IPS DF 19.7 (cell line): ENCODE measurements around the gene NTNG1.

Source experiments
- DNase-seq: peaks from one replicate; pipeline ENCODE4 v3.0.0-alpha.2; 2013; ENCODE audit warnings: low read depth, low spot score

Gene NTNG1

DNA sequence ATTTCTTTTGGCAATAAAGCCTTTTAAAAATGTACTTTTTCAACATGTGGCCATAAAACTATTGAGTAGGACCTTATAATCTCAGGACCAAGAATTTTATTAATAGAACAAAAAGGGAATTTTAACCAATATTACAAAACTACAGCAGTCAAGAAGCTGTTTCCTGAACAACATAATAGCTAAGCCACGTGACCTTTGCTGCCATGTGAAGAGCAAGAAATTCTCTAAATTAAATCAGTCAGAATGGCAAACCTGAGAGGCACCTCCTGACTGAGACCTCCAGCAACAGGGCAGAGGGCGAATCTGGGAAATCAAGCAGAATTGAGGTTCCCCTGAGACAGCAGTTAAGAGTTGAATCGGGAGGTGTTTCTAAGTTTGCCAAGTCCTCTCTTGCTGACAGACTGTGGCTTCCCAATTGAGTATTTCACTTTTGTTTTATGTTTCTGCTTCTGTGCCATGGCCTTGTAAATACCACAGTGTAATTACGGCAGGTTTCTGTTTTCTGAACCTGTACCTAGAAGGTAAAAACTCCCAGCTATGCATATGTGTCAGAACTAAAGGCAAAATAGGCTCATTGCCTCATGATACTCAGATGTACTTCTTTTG, 358.4 kb downstream of the NTNG1 start:
- DNase-seq, result no peak

DNA sequence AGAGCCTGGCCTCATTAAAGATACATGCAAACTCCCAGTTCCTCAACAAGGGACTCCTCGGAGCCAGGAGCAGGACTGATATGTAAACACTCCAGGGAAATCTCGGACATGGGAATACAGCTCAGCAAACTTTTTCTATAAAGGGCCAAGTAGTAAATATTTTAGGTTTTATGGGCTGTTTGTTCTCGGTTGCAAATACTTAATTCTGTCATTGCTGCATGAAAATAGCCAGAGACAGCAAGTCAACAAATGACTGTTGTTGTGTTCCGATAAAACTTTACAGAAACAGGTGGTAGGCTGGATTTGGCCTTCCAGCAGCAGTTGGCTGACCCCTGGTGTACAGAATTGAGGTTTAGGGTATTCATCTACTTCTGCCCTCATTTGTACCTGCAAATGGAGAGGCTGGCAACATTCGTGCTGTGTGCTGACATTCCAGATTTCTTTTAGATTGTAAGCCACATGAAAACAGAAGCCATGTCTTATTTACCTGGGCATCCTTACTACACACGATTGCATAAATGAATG, 360.3 kb downstream of the NTNG1 start:
- no peak for DNase-seq

DNA sequence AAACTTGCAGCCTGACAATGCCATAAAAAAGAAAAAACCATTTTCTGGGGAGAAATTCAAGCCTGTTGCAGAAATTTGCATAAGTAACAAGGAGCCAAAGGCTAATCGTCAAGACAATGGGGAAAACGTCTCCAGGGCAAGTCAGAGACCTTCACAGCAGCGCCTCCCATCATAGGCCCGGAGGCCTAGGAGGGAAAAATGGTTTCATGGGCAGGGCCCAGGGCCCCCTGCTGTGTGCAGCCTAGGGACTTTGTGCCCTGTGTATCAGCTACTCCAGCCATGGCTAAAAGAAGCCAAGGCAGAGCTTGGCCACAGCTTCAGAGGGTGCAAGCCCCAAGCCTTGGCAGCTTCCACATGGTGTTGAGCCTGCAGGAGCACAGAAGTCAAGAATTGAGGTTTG, 369.5 kb downstream of the NTNG1 start:
- no peak for DNase-seq

DNA sequence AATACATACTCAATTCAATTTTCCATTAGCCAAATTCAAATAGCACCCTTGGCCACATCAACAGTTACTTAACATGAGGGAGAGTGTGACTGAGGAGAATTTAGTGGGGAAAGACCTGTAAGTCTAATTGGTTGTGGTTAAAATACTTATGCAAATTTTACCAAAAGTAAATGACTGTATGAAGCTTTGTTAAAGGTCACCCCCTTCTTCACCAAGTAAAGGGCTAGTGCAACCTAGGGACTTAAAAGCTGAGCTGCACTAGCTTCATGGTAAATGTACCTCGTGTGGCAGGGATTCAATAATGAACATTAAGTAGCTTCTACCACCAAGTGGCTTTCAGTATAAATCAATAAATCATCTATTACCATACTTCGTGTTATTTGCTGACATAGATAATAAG, 372.0 kb downstream of the NTNG1 start:
- DNase-seq, result no peak

DNA sequence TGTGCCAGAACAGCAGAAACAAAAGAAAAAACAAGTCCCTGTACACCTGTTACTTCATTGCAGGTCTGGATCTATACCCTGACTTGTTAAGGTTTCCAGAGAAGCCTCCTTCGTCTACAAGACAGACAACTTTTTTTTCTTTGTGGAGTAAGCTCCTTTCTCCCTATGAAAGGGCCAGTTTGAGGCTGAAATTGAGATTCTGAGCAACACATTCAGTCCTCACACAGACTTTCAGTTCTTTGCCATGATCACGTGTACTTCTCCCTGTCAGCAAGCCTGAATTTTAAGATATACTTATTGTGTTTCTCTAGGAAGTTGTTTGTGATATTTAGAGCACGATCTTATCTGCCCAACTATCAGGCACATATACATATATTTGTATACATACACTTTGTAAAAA, 374.0 kb downstream of the NTNG1 start:
- DNase-seq, result no peak

DNA sequence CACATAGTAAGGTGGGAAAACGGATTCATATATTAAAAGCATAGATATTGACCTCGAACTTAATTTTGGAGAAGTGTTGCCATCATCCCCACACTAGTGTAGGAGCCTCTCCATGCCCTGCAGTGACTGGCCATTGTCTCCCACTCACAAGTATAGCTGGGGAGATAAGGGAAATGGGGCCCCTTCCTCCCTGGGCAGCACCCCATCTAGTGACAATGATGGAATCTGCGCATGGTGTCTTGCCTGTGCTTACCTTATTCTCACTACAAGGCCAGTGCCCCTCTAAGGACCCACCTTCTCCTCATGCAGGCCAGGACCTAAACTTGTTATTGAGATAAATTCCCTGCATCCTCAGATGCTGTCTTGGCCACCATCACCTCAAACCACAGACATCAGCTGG, 374.9 kb downstream of the NTNG1 start:
- no peak for DNase-seq

DNA sequence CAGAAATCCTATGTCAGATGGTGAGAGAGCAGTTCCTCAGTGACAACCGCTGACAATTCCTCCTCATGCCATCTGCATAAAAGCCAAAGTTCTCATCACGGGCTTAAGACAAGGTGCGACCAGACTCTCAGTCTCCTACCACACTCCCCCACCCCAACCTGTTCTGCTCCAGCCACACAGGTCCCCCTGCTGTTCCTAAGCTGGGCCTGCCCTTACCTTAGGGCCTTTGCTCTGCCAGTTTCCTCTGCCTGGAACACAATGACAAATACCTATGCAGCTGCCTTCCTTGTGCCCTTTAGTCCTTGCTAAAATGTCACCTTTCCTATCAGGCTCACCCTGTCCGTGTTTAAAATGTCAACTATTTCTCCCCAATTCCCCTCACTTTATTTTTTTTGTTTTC, 382.2 kb downstream of the NTNG1 start:
- DNase-seq, result no peak

DNA sequence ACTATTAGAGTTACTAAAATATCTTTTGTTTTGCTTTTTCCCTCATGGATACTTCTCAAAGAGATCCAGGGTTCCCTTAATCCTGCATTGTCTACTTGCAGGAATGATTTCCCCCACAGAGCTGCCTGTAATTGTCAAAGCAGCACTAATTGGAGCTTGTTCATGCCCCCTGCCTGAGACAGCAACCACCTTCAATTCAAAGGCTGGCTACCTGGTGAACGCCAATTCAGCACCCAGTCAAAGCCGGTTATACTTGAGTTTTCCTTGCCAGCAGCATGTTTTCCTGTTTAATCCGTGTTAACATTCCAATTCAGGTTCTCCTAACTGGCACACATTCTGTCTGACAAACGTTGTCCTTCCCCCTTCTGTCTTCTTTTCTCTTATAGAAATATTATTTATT, 382.9 kb downstream of the NTNG1 start:
- DNase-seq, result no peak

DNA sequence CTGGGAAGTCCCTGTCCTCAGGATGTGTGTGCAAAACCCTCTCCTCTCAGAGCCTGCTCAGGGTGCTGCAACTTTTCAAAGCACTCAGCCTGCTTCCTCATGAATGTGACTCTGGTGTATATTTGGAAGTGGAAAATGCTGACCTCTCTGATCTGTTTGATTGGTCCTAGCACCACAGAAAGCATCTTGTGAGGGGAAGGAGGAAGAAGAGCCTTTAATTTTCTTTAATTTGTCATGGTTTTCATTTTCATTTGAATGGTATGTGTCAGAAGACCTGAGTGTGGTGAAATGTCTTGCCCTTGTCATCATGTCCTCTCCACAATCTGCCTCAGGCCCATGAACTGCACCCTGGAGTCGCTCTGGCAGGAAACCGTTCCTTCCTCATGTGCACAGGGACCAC, 383.5 kb downstream of the NTNG1 start:
- no peak for DNase-seq

DNA sequence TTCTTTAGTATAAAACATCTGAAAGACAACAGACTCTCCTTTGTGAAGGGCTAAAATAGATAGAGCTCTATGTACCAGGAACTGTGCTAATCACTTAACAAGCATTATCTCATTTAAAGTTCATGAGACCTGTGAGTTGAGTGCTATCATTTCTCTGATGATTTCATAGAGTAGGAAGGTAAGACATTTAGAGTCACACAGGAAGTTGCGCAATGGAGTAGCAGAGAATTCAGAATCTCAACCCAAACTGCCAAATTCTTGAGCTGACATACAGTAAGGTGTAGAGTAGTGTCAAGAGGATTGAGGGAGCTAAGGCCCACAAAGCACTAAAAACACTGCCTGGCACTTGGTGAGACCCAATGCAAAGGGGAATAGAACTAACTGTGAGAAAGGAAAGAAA, 384.3 kb downstream of the NTNG1 start:
- no peak for DNase-seq

DNA sequence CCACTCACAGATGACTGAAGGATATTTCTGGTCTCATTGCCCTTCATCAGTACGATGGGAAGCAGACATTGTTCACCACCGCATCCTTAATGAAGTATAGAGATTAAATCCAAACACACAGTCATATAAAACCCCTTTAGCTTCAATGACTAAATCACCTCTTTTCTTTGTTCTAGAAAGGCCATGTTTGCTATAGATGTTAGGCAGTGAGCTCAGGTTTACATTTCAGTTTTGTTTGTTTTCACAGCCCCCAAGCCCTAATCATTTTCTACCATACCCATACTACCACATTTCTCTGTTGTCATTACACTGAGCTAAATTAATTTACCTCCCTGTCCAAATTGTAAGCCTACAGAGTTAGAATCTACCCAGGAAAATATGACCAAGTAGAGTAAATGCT, 385.1 kb downstream of the NTNG1 start:
- no peak for DNase-seq

DNA sequence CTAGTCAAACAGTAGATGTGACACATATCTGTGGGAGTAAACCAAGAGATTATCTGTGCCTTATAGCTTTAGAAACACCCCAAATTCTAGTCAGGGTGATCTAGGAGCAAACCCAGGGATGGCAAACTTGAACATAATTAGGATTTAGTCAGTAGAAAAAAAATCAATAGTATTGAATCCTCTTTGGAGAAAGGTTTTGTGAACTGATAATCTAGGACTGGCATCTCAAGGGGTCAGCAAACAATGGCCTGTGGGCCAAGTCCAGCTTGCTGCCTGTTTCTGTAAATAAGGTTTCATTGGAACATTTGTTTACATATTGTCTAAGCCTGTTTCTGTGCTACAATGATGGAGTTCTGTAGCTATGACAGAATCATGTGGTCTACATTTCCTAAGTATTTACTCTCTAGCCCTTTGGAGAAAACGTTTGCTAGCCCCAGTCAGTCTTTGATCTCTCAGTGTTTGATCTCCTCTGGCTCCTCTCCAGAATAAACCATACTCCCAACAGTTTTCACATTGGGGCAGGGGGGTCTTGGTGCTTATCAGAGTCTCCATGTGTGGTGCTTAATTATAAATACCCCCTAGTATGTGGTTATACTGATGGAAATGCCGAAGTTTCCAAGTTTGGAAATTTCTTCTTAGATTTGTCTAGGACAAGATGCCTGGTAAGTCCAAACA, 385.8 kb downstream of the NTNG1 start:
- no peak for DNase-seq

DNA sequence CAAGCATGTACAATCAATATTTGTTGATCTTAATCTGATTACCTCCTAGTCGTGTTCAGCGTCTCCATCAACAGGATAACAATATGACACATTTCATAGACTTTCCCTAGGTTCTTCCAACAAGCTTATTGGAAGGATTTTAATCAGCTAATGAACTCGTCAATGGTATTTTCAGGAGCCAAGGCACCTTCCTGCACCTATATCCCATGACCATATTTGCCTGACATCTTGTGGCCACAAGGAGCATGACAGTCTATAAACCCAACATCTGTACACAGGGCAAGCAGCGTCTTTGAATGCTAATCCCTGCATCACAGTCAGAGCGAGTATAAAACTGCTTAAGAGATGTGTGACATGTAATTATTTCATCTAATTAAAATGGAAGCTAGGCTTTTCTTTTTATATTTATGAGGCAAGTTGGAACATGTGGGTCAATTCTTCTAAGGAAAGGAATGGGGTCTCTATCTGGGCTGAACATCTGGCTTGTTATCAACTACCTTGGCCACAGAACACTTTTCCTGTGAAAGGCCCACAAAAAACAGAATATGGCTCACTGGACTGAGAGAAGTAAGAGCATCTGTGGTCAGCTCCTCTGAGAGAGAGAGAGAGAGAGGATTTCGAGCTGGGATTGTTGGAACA, 388.8 kb downstream of the NTNG1 start:
- DNase-seq, result peak; percentile 28

DNA sequence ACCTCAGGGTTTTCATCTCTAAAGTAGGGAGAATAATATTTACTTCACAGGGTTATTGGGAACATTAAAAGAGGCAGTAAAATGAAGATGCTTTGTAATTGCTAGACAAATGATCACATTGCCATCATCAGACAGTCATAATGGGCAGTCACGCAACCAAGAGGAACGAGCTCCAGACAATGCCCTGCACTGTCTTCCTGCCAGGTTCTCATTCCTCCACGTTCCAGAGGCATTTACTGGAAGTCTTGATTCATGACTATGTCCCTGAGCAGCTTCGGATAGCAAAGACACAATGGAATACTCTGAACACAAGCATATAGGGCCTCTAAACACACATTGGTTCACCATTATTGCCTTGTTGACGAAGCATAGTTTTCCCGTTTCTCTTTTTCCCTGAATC, 389.7 kb downstream of the NTNG1 start:
- DNase-seq, result no peak

DNA sequence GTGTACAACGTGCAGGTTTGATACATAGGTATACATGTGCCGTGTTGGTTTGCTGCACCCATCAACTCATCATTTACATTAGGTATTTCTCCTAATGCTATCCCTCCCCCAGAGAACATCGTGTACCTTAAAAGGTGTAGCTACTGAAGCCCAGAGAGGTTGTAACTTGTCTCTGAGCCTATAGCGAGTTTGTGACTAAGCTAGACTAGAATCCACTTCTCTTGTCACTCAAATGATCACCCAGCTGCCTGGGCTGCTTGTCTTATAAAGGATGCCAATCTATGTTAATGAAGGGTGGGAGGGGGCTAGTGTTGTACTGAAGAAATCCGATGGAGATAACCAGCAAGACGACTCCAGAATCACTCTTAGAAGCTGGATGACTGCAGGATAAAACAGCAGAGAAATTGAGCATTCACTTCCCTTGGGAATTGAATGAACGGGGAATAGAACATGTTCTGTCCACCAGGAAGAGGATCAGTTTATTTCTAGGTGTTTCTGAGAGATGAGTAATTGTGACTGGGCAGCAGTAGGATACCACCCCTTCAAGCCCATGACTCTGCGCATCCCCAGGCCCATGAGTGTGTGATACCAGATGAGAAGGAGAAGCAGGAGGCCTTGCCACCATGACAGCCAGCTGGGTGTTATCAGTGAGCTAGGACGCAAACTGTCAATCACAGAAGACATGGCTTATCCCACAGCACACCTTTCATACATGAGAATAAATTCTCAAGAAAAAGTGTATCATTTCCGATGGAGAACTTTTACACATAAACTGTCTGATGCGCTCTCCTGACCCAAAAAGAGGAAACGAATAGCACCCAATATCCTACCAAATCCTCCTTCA, 390.4 kb downstream of the NTNG1 start:
- DNase-seq, result no peak

DNA sequence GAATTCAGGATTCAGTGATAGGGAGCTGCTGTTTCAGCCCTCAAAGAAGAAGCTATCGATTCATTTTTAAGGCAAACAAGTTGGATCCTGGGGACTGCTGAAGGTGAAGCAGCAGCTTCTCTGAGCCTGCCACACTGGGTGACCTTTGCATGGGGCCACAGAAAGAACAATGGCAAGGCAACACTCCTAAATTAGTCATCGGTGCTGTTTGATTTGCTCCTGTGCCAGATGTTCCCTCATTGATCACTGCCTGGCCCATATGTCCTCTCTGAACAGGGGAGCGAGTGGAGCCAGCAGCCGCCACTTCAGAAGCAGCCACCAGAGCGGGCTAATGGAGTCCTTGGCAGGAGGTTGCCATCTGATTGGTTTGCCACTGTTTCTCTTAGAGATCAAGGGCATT, 391.5 kb downstream of the NTNG1 start:
- DNase-seq, result no peak
